H54 (cell line): Measurements from ENCODE around the gene ITGB8.

ENCODE experiments used
- DNase-seq: peaks from one replicate; pipeline ENCODE4 v3.0.0; 2011; ENCODE audit warnings: low spot score, mixed read lengths; ENCODE audit not compliant: insufficient read length
- FAIRE-seq: peaks from 3 replicates; lab custom pipeline; 2011; peaks lifted over from hg19 to GRCh38; lab: Jason Lieb, UNC
- POLR2A ChIP-seq: IDR thresholded peaks from 2 replicates; pipeline ENCODE4 v1.6.1; 2011; ENCODE audit warnings: low read depth, mild to moderate bottlenecking, low read length

ITGB8 gene

GRCh38 chr7:20338285-20338684, 7.6 kb downstream of the ITGB8 start:
- TF ChIP-seq POLR2A, result no peak
- DNase-seq (no peak), FAIRE-seq (no peak)

GRCh38 chr7:20340839-20341238, 10.1 kb downstream of the ITGB8 start:
- FAIRE-seq, result peak; percentile 57
- DNase-seq, result no peak
- TF ChIP-seq POLR2A, result no peak

GRCh38 chr7:20343205-20343604, 12.5 kb downstream of the ITGB8 start:
- FAIRE-seq (no peak), DNase-seq (no peak)
- TF ChIP-seq POLR2A, result no peak

GRCh38 chr7:20343941-20344340, 13.2 kb downstream of the ITGB8 start:
- no peak for DNase-seq
- TF ChIP-seq POLR2A, result no peak
- no peak for FAIRE-seq

- no peak for DNase-seq
- TF ChIP-seq POLR2A, result no peak
- no peak for FAIRE-seq
Measured at GRCh38 chr7:20344396-20344795, 13.7 kb downstream of the ITGB8 start.

- TF ChIP-seq POLR2A, result no peak
- FAIRE-seq, result no peak
- DNase-seq, result no peak
Measured at GRCh38 chr7:20346577-20346976, 15.9 kb downstream of the ITGB8 start.

GRCh38 chr7:20347680-20348079, 17.0 kb downstream of the ITGB8 start:
- no peak for TF ChIP-seq POLR2A
- FAIRE-seq (no peak), DNase-seq (no peak)

GRCh38 chr7:20348125-20348807, 17.6 kb downstream of the ITGB8 start:
- FAIRE-seq (no peak), DNase-seq (no peak)
- TF ChIP-seq POLR2A, result no peak

- TF ChIP-seq POLR2A, result no peak
- DNase-seq (no peak), FAIRE-seq (peak; percentile 70)
Measured at GRCh38 chr7:20350518-20350951, 19.8 kb downstream of the ITGB8 start.

- DNase-seq (no peak), FAIRE-seq (no peak)
- TF ChIP-seq POLR2A, result no peak
Measured at GRCh38 chr7:20350996-20351692, 20.4 kb downstream of the ITGB8 start.

- TF ChIP-seq POLR2A, result no peak
- FAIRE-seq (no peak), DNase-seq (no peak)
Measured at GRCh38 chr7:20351901-20352300, 21.2 kb downstream of the ITGB8 start.

GRCh38 chr7:20352573-20353306, 22.0 kb downstream of the ITGB8 start:
- FAIRE-seq (peak; percentile 100), DNase-seq (peak; percentile 63)
- TF ChIP-seq POLR2A, result no peak

- no peak for TF ChIP-seq POLR2A
- DNase-seq, result no peak
- no peak for FAIRE-seq
Measured at GRCh38 chr7:20354610-20355528, 24.2 kb downstream of the ITGB8 start.

- no peak for DNase-seq
- FAIRE-seq, result no peak
- TF ChIP-seq POLR2A, result no peak
Measured at GRCh38 chr7:20358106-20358505, 27.4 kb downstream of the ITGB8 start.
